B cell (primary cell): ENCODE results near the gene RS1. TPM values are rescaled to one million over a fixed set of nuclear protein-coding genes. Genes with fewer than 3 reads are reported as not detected.

ENCODE experiments used
- ATAC-seq: fragments of 200-7000 bp; cut with Tn5 transposase; one replicate; pipeline ENCODE4 v1.10.0; 2021; ENCODE audit warnings: low read depth, mild to moderate bottlenecking, moderate number of reproducible peaks, moderate library complexity
- CTCF ChIA-PET: fragments of 350-600 bp; sonication (Branson Sonifier 250); formaldehyde crosslinking; loops from one replicate; lab custom pipeline; 2021; ENCODE audit warnings: antibody characterized with exemption, inconsistent platforms; lab: Charles Lee
- POLR2A ChIA-PET: fragments of 350-600 bp; sonication (Branson Sonifier 250); formaldehyde crosslinking; loops from one replicate; lab custom pipeline; 2021; ENCODE audit warnings: antibody characterized with exemption; lab: Charles Lee
- DNase-seq: peaks from one replicate; pipeline ENCODE4 v3.0.0; 2013
- H2AFZ ChIP-seq: 2 replicates; pipeline ENCODE4 v1.6.1; 2012; ENCODE audit warnings: mild to moderate bottlenecking, low read depth, low read length; ENCODE audit not compliant: insufficient read depth, poor library complexity, severe bottlenecking
- H3K27ac ChIP-seq, 2 donors: 1 replicate in 1 of 2; 2 replicates in 1 of 2; pipeline ENCODE4 v1.5.1; 2012 to 2013; ENCODE audit warnings: low read length in 2 of 2, mild to moderate bottlenecking in 2 of 2, moderate library complexity in 1 of 2
- H3K27me3 ChIP-seq, 4 experiments: fragments of 200-600 bp in 1 of 4; sonication (generic) in 1 of 4; replicated peaks in 1 of 4; 1 replicate in 2 of 4; 2 replicates in 2 of 4; pipeline versions ENCODE4 v1.6.1 to v1.7.0; 2013 to 2016; ENCODE audit warnings: low read length in 3 of 4, mild to moderate bottlenecking in 2 of 4, mixed read lengths in 1 of 4, moderate library complexity in 1 of 4; ENCODE audit not compliant: insufficient read depth in 4 of 4, control insufficient read depth in 3 of 4; ENCODE audit errors: control extremely low read depth in 1 of 4
- H3K36me3 ChIP-seq, 2 experiments: replicated peaks in 1 of 2; 1 replicate in 1 of 2; 2 replicates in 1 of 2; pipeline versions ENCODE4 v1.6.1 to v1.7.1; 2013; ENCODE audit warnings: low read length in 1 of 2; ENCODE audit not compliant: insufficient read depth in 2 of 2, control insufficient read depth in 1 of 2; ENCODE audit errors: control extremely low read depth in 1 of 2, extremely low read depth in 1 of 2
- H3K4me1 ChIP-seq, 2 donors: fragments of 200-600 bp in 1 of 2; sonication (generic) in 1 of 2; 1 replicate in 1 of 2; 2 replicates in 1 of 2; pipeline versions ENCODE4 v1.5.1 to v1.6.1; 2013 to 2017; ENCODE audit warnings: low read length in 2 of 2; ENCODE audit not compliant: control insufficient read depth in 2 of 2, insufficient read depth in 2 of 2
- H3K4me2 ChIP-seq: replicated peaks from 2 replicates; pipeline ENCODE3; 2012; ENCODE audit warnings: mild to moderate bottlenecking, low read depth, low read length; ENCODE audit not compliant: poor library complexity, severe bottlenecking
- H3K4me3 ChIP-seq, 5 experiments: fragments of 200-600 bp in 1 of 5; sonication (generic) in 1 of 5; 1 replicate in 3 of 5; 2 replicates in 2 of 5; pipeline versions ENCODE4 v1.5.1 to v1.7.0; 2011 to 2016; ENCODE audit warnings: low read length in 4 of 5, mild to moderate bottlenecking in 4 of 5, low read depth in 2 of 5, control low read depth in 1 of 5, moderate library complexity in 1 of 5; ENCODE audit not compliant: insufficient read depth in 1 of 5; ENCODE audit errors: control extremely low read depth in 1 of 5, extremely low read depth in 1 of 5
- H3K79me2 ChIP-seq: fragments of 200-600 bp; sonication (generic); one replicate; pipeline ENCODE4 v1.6.0; 2016; ENCODE audit warnings: low read length; ENCODE audit not compliant: control insufficient read depth, insufficient read depth
- H3K9ac ChIP-seq: fragments of 200-600 bp; sonication (generic); 2 replicates; pipeline ENCODE4 v1.6.1; 2017; ENCODE audit warnings: mild to moderate bottlenecking, low read length, moderate library complexity
- H3K9me3 ChIP-seq, 3 donors: one replicate each; pipeline versions ENCODE4 v1.6.1 to v1.7.1; 2013; ENCODE audit warnings: low read length in 2 of 3; ENCODE audit not compliant: control insufficient read depth in 2 of 3, insufficient read depth in 1 of 3; ENCODE audit errors: control extremely low read depth in 1 of 3
- H4K20me1 ChIP-seq: 2 replicates; pipeline ENCODE4 v1.6.0; 2012; ENCODE audit warnings: mild to moderate bottlenecking, low read length; ENCODE audit not compliant: insufficient read depth, control insufficient read depth, poor library complexity, severe bottlenecking
- H3K27ac Mint-ChIP-seq: one replicate; pipeline ENCODE4 v1.8.0; 2021; ENCODE audit warnings: mixed read lengths
- H3K27me3 Mint-ChIP-seq: one replicate; pipeline ENCODE4 v1.8.0; 2021; ENCODE audit warnings: mixed read lengths
- H3K4me1 Mint-ChIP-seq: one replicate; pipeline ENCODE4 v1.8.0; 2021; ENCODE audit warnings: mixed read lengths
- H3K4me3 Mint-ChIP-seq: one replicate; pipeline ENCODE4 v1.8.0; 2021; ENCODE audit warnings: mixed read lengths
- H3K9me3 Mint-ChIP-seq: one replicate; pipeline ENCODE4 v1.8.0; 2022; ENCODE audit warnings: mixed read lengths; ENCODE audit not compliant: insufficient read depth
- EZH2 ChIP-seq: IDR thresholded peaks from 2 replicates; pipeline ENCODE4 v1.6.1; 2012; ENCODE audit warnings: borderline replicate concordance, low read depth, mild to moderate bottlenecking, moderate library complexity, low read length; ENCODE audit not compliant: insufficient read depth, poor library complexity, severe bottlenecking
- WGBS: methylation state at CpG from one replicate; pipeline ENCODE4 v1.1.5; 2013; ENCODE audit warnings: missing lambda C conversion rate; ENCODE audit not compliant: insufficient coverage; 5-methylcytosine and 5-hydroxymethylcytosine counted together
- intact Hi-C: fragments of 100-400 bp; cut with micrococcal nuclease; formaldehyde crosslinking; loops from one replicate; pipeline ENCODE4 v1.10.0; 2022
- polyA plus RNA-seq: library from polyadenylated mRNA; depleted of rRNA; stranded (reverse); fragments of >200 nt; gene quantifications from 2 replicates; pipeline ENCODE4 v1.2.3, GENCODE V29; 2012
- total RNA-seq, 2 donors: library from RNA; stranded (reverse); fragments of 120-200 nt in 1 of 2; gene quantifications; 1 replicate in 1 of 2; 2 replicates in 1 of 2; pipeline versions ENCODE4 v1.2.3 to v1.2.4, GENCODE V29; 2013 to 2022
- TF ChIP-seq, protein P1 (sequence below): fragments of 200-600 bp; IDR thresholded peaks from one replicate; pipeline ENCODE4 v1.8.0; 2022; ENCODE audit warnings: antibody characterized with exemption, mild to moderate bottlenecking

The RS1 gene
- total and polyA plus RNA-seq, 2 donors (not counting 1 experiment from before 2014, with no cell fraction given), result not detected

DNA sequence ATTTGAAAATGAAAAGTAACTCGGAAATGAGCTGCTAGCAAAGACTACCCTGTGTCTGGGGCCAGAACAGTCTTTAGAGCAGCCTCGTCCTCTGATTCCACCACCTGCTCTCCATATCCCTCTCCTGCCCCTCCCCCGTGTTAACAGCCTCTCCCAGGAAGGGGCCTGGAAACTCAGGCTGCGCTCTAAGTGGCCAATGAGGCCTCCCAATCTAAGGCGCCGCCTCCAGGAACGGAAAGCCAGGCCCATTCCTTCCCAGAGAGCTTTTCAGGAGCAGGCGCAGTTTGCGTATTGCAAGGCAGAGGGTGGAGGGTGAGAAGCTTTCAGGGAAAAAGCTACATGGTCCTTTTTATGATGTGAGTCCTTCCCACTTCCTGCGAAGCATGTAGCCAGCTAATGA, 31.2 kb downstream of the RS1 start:
- Mint-ChIP-seq H3K4me1 (no peaks in the 10 kb centered on the region), H3K4me3 (no peak overlapping the region), H3K9me3 (no peaks in the 10 kb centered on the region), H3K27ac (no peak overlapping the region), H3K27me3 (no peaks in the 10 kb centered on the region)
- H3K79me2 ChIP-seq, result no peaks in the 10 kb centered on the region
- H3K4me1 ChIP-seq, result no peaks in the 10 kb centered on the region
- CTCF ChIA-PET, result interaction anchor here (0.5 kb wide), 1 partner anchor 21 kb away, joined by 4 read pairs; no protein-coding TSS in a partner anchor
- POLR2A ChIA-PET, result no interaction called here
- no peaks in the 10 kb centered on the region for H3K36me3 ChIP-seq
- no peak for TF ChIP-seq EZH2
- TF ChIP-seq, protein P1, sequence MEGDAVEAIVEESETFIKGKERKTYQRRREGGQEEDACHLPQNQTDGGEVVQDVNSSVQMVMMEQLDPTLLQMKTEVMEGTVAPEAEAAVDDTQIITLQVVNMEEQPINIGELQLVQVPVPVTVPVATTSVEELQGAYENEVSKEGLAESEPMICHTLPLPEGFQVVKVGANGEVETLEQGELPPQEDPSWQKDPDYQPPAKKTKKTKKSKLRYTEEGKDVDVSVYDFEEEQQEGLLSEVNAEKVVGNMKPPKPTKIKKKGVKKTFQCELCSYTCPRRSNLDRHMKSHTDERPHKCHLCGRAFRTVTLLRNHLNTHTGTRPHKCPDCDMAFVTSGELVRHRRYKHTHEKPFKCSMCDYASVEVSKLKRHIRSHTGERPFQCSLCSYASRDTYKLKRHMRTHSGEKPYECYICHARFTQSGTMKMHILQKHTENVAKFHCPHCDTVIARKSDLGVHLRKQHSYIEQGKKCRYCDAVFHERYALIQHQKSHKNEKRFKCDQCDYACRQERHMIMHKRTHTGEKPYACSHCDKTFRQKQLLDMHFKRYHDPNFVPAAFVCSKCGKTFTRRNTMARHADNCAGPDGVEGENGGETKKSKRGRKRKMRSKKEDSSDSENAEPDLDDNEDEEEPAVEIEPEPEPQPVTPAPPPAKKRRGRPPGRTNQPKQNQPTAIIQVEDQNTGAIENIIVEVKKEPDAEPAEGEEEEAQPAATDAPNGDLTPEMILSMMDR, result no peak
- 100% methylated on average over 6 of the region's 10 CpGs for WGBS
- no peak for DNase-seq
- no peak overlapping the region for H3K4me3 ChIP-seq
- H2AFZ ChIP-seq, result no peak overlapping the region
- no peak for ATAC-seq
- H3K4me2 ChIP-seq, result no peak overlapping the region
- intact Hi-C loops, result no loop called here
- no peaks in the 10 kb centered on the region for H3K9me3 ChIP-seq
- no peaks in the 10 kb centered on the region for H4K20me1 ChIP-seq
- no peaks in the 10 kb centered on the region for H3K27me3 ChIP-seq
- H3K9ac ChIP-seq, result no peak overlapping the region
- H3K27ac ChIP-seq, result no peak overlapping the region

DNA sequence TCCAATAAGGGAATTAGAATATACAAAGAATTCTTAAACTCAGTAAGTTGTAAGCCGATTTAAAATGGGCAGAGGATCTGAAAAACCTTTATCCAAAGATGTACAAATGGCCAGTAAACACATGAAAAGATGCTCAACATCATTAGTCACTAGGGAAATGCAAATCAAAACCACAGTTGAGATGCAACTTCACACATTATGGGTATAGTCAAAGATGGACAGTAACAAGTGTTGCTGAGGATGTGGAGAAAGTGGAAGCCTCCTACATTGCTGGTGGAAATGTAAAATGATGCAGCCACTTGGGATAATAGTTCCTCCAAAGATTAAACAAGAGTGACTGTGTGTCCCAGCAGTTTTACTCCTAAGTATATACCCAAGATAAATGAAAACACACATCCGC, 32.6 kb downstream of the RS1 start:
- no peak for DNase-seq
- intact Hi-C loops, result no loop called here
- Mint-ChIP-seq H3K9me3 (no peaks in the 10 kb centered on the region), H3K27me3 (no peaks in the 10 kb centered on the region), H3K4me1 (no peaks in the 10 kb centered on the region), H3K4me3 (no peak overlapping the region), H3K27ac (no peak overlapping the region)
- no CpG with 5 or more reads among the region's 2 CpGs for WGBS
- CTCF ChIA-PET, result no interaction called here
- no peaks in the 10 kb centered on the region for H3K9me3 ChIP-seq
- H3K4me3 ChIP-seq, result no peak overlapping the region
- no peak for ATAC-seq
- no peak overlapping the region for H3K9ac ChIP-seq
- H3K27me3 ChIP-seq, result no peaks in the 10 kb centered on the region
- H2AFZ ChIP-seq, result no peak overlapping the region
- H3K27ac ChIP-seq, result no peak overlapping the region
- H4K20me1 ChIP-seq, result no peaks in the 10 kb centered on the region
- TF ChIP-seq EZH2, result no peak
- TF ChIP-seq, protein P1, result no peak
- POLR2A ChIA-PET, result no interaction called here
- no peaks in the 10 kb centered on the region for H3K79me2 ChIP-seq
- H3K4me1 ChIP-seq, result no peaks in the 10 kb centered on the region
- H3K4me2 ChIP-seq, result no peak overlapping the region
- H3K36me3 ChIP-seq, result no peaks in the 10 kb centered on the region
